ENCODE results near the gene SOWAHC. TPM values are rescaled to one million over a fixed set of nuclear protein-coding genes. Genes with fewer than 3 reads are reported as not detected.

The SOWAHC gene
- total and polyA plus RNA-seq, 2 donors (not counting 3 experiments of a cell fraction or from before 2014, with no cell fraction given) = 1.0 to 4.1 TPM

GRCh38 chr2:109609352-109610024 is 4.7 kb upstream of the SOWAHC start:
- peak overlapping the region; percentile 14 to 69 (median 30) for H3K4me3 ChIP-seq (replicated peaks in 1 of 3; ENCODE audit: insufficient read depth in 1 of 3, low read depth in 1 of 3, low read length in 3 of 3)
- dilution Hi-C loops (cut with MboI; ENCODE audit: extremely low pct_ligation_motif_present, low sequenced_read_pairs) (no loop called here), intact Hi-C loops (cut with micrococcal nuclease) (loop anchor here (1.0 kb wide), 1 partner anchor 51 kb away; no protein-coding TSS in a partner anchor)
- CTCF ChIA-PET = interaction anchor here (0.7 to 1.0 kb wide), 2 partner anchors 64 to 74 kb away, joined by 3 to 7 read pairs; no protein-coding TSS in a partner anchor
- peaks cover 49% of the 10 kb centered on the region for H3K4me1 ChIP-seq (ENCODE audit: control insufficient read depth, extremely low read depth, insufficient read depth, low read length)
- H3K4me2 ChIP-seq (ENCODE audit: insufficient read depth, low read length) = peak overlapping the region; percentile 90
- POLR2A ChIA-PET = interaction anchor here (0.7 kb wide), 1 partner anchor 44 kb away, joined by 8 read pairs; no protein-coding TSS in a partner anchor
- TSS peak; percentile 87 for BruUV-seq (replicated peaks)
- no peaks in the 10 kb centered on the region for H3K36me3 ChIP-seq (ENCODE audit: control insufficient read depth in 2 of 2, extremely low read depth in 1 of 2, insufficient read depth in 2 of 2, low read length in 2 of 2)
- H2AFZ ChIP-seq (ENCODE audit: low read depth, low read length) = no peak overlapping the region
- H3K9ac ChIP-seq (replicated peaks; ENCODE audit: extremely low read depth, insufficient read depth, low read length) = peak overlapping the region; percentile 84
- peaks cover 2% of the 10 kb centered on the region for H4K20me1 ChIP-seq (replicated peaks; ENCODE audit: control insufficient read depth, extremely low read depth, insufficient read depth, low read length)
- H3K79me2 ChIP-seq (ENCODE audit: control insufficient read depth, insufficient read depth, low read length) = peaks cover 83% of the 10 kb centered on the region
- DNase-seq (ENCODE audit: low read depth, low spot score) (peak; percentile 82), FAIRE-seq (peak; percentile 69)
- H3K9me3 ChIP-seq (replicated peaks; ENCODE audit: control insufficient read depth, insufficient read depth, low read length) = no peaks in the 10 kb centered on the region
- H3K9me1 ChIP-seq (replicated peaks; ENCODE audit: control insufficient read depth, extremely low read depth, insufficient read depth, low read length) = no peaks in the 10 kb centered on the region
- no peak for TF ChIP-seq GATA2 (IDR thresholded peaks at IDR 0.05; ENCODE audit: insufficient read depth, insufficient read length, low read depth, low read length)
- TF ChIP-seq POLR2AphosphoS5 (IDR thresholded peaks at IDR 0.05; ENCODE audit: insufficient read depth, low read depth, low read length) = peak; percentile 49
- TF ChIP-seq POLR2A (IDR thresholded peaks at IDR 0.05; ENCODE audit: low read depth, low read length) = peak; percentile 42
- TF ChIP-seq EZH2 (IDR thresholded peaks at IDR 0.05; ENCODE audit: borderline replicate concordance, low read depth, low read length, severe bottlenecking) = no peak
- peak; percentile 63 for TF ChIP-seq JUN (IDR thresholded peaks at IDR 0.05; ENCODE audit: borderline replicate concordance, insufficient read depth, insufficient read length, low read depth)
- TF ChIP-seq FOS (IDR thresholded peaks at IDR 0.05; ENCODE audit: borderline replicate concordance, insufficient read depth, low read length) = peak; percentile 42
- TF ChIP-seq MAX (IDR thresholded peaks at IDR 0.05; ENCODE audit: insufficient read depth, insufficient read length) = no peak
- no peak for TF ChIP-seq CTCF (IDR thresholded peaks at IDR 0.05; ENCODE audit: extremely low read depth in 1 of 2, insufficient read depth in 1 of 2, low read depth in 1 of 2, low read length in 2 of 2)
- TF ChIP-seq MYC (IDR thresholded peaks at IDR 0.05; ENCODE audit: low read depth, low read length) = no peak
- H3K27me3 ChIP-seq (ENCODE audit: control insufficient read depth in 2 of 2, insufficient read depth in 2 of 2, low read length in 2 of 2) = no peaks in the 10 kb centered on the region
- peak overlapping the region; percentile 87 for H3K27ac ChIP-seq (ENCODE audit: insufficient read depth, low read depth, low read length)

All from endothelial cell of umbilical vein (primary cell).